WTC11 (cell line): Measurements from ENCODE around the gene SLC35A3. TPM values are rescaled to one million over a fixed set of nuclear protein-coding genes. Genes with fewer than 3 reads are reported as not detected.

Experiments used
- ATAC-seq: fragments of 200-7000 bp; cut with Tn5 transposase; 2 replicates; pipeline ENCODE4 v1.10.0; 2021; ENCODE audit warnings: mild to moderate bottlenecking, moderate library complexity
- CTCF ChIA-PET: fragments of 300-600 bp; sonication (Branson Sonifier 250); formaldehyde crosslinking; loops from one replicate; lab custom pipeline; 2021; ENCODE audit warnings: antibody characterized with exemption; lab: Charles Lee
- POLR2A ChIA-PET: fragments of 350-600 bp; sonication (Branson Sonifier 250); formaldehyde crosslinking; loops from one replicate; lab custom pipeline; 2021; ENCODE audit warnings: antibody characterized with exemption; lab: Charles Lee
- DNase-seq: peaks from one replicate; pipeline ENCODE4 v3.0.0; 2021; ENCODE audit warnings: low spot score
- H3K27ac Mint-ChIP-seq: 2 replicates; pipeline ENCODE4 v1.8.0; 2021; ENCODE audit warnings: mixed read lengths
- H3K27me3 Mint-ChIP-seq: 2 replicates; pipeline ENCODE4 v1.8.0; 2021; ENCODE audit warnings: low read depth, mild to moderate bottlenecking, moderate library complexity, mixed read lengths
- H3K36me3 Mint-ChIP-seq: 2 replicates; pipeline ENCODE4 v1.8.0; 2021; ENCODE audit warnings: mixed read lengths
- H3K4me1 Mint-ChIP-seq: 2 replicates; pipeline ENCODE4 v1.8.0; 2022; ENCODE audit warnings: mixed read lengths
- H3K4me3 Mint-ChIP-seq: 2 replicates; pipeline ENCODE4 v1.8.0; 2021; ENCODE audit warnings: mild to moderate bottlenecking, moderate library complexity, mixed read lengths
- H3K9me3 Mint-ChIP-seq: 2 replicates; pipeline ENCODE4 v1.8.0; 2021; ENCODE audit warnings: mixed read lengths
- ARID4B ChIP-seq: sonication (generic); formaldehyde crosslinking; IDR thresholded peaks from 2 replicates; pipeline ENCODE4 v1.8.0; 2023; ENCODE audit warnings: missing genetic modification reagents, mild to moderate bottlenecking, borderline replicate concordance
- ATF1 ChIP-seq: sonication (generic); formaldehyde crosslinking; IDR thresholded peaks from 2 replicates; pipeline ENCODE4 v1.8.1; 2023; ENCODE audit warnings: mild to moderate bottlenecking, moderate library complexity, missing genetic modification reagents
- ESRRA ChIP-seq: sonication (generic); formaldehyde crosslinking; IDR thresholded peaks from 2 replicates; pipeline ENCODE4 v1.8.1; 2022; ENCODE audit warnings: mild to moderate bottlenecking, missing genetic modification reagents, borderline replicate concordance
- FOXJ3 ChIP-seq: sonication (generic); formaldehyde crosslinking; IDR thresholded peaks from 2 replicates; pipeline ENCODE4 v1.9.0; 2021; ENCODE audit warnings: missing genetic modification reagents, mild to moderate bottlenecking, borderline replicate concordance
- NR1H2 ChIP-seq: sonication (generic); formaldehyde crosslinking; IDR thresholded peaks from 2 replicates; pipeline ENCODE4 v1.9.0; 2021; ENCODE audit warnings: mild to moderate bottlenecking, moderate library complexity, missing genetic modification reagents
- TP53 ChIP-seq: sonication (generic); formaldehyde crosslinking; IDR thresholded peaks from 2 replicates; pipeline ENCODE4 v1.8.1; 2023; ENCODE audit warnings: mild to moderate bottlenecking, missing genetic modification reagents
- ZBTB21 ChIP-seq: sonication (generic); formaldehyde crosslinking; IDR thresholded peaks from 2 replicates; pipeline ENCODE4 v1.8.1; 2023; ENCODE audit warnings: mild to moderate bottlenecking, missing genetic modification reagents, borderline replicate concordance
- ZNF219 ChIP-seq: sonication (generic); formaldehyde crosslinking; IDR thresholded peaks from 2 replicates; pipeline ENCODE4 v1.8.0; 2023; ENCODE audit warnings: missing genetic modification reagents, mild to moderate bottlenecking, borderline replicate concordance
- ZNF232 ChIP-seq: sonication (generic); formaldehyde crosslinking; IDR thresholded peaks from 2 replicates; pipeline ENCODE4 v1.8.0; 2022; ENCODE audit warnings: mild to moderate bottlenecking, missing genetic modification reagents
- total RNA-seq: library from RNA; stranded (reverse); gene quantifications from 3 replicates; pipeline ENCODE4 v1.2.3, GENCODE V29; 2021
- TF ChIP-seq, protein P1 (sequence below): sonication (generic); formaldehyde crosslinking; IDR thresholded peaks from 2 replicates; pipeline ENCODE4 v1.8.1; 2022; ENCODE audit warnings: low read depth, mild to moderate bottlenecking, moderate library complexity, missing genetic modification reagents, borderline replicate concordance
- TF ChIP-seq, protein P2 (sequence below): sonication (generic); formaldehyde crosslinking; IDR thresholded peaks from 2 replicates; pipeline ENCODE4 v1.8.1; 2022; ENCODE audit warnings: missing genetic modification reagents, borderline replicate concordance
- TF ChIP-seq, protein P3 (sequence below): sonication (generic); formaldehyde crosslinking; IDR thresholded peaks from 2 replicates; pipeline ENCODE4 v1.8.1; 2023; ENCODE audit warnings: mild to moderate bottlenecking, missing genetic modification reagents

The SLC35A3 gene
- total RNA-seq, 1 experiment from 2014 or later, result 14.5 TPM

DNA sequence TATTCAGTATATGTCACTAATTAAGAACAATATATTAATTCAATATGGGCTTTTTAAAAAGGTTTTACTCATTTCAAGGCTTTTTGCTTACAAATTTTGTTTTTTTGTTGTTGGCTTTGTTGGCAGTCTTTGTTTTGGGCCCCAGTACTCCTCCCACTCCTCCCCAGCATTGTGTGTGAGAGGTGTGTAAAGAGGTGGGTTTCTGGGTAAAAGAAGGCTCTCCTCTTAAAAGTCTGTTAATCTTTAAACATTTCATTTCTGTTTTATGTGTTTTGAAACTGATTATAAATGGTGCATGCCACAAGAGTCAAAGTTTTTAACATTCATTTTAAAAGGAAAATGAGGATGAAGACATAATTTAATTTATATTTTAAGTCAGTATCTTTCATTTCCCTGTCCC is 83.3 kb downstream of the SLC35A3 start (continued):
- TF ChIP-seq ESRRA (CRISPR knock-in tag), result no peak
- no peak for TF ChIP-seq NR1H2 (CRISPR knock-in tag)
- TF ChIP-seq ARID4B (CRISPR knock-in tag), result no peak
- TF ChIP-seq TP53 (CRISPR knock-in tag), result no peak
- TF ChIP-seq, all 79 proteins: peak for 0

GRCh38 chr1:100053727-100054126 is 83.9 kb downstream of the SLC35A3 start:
- H3K27ac Mint-ChIP-seq, result no peak overlapping the region
- ChIA-PET CTCF (no interaction called here), POLR2A (no interaction called here)
- H3K4me1 Mint-ChIP-seq, result peaks cover 14% of the 10 kb centered on the region
- H3K27me3 Mint-ChIP-seq, result no peaks in the 10 kb centered on the region
- no peaks in the 10 kb centered on the region for H3K9me3 Mint-ChIP-seq
- DNase-seq (no peak), ATAC-seq (no peak)
- TF ChIP-seq, protein P1, sequence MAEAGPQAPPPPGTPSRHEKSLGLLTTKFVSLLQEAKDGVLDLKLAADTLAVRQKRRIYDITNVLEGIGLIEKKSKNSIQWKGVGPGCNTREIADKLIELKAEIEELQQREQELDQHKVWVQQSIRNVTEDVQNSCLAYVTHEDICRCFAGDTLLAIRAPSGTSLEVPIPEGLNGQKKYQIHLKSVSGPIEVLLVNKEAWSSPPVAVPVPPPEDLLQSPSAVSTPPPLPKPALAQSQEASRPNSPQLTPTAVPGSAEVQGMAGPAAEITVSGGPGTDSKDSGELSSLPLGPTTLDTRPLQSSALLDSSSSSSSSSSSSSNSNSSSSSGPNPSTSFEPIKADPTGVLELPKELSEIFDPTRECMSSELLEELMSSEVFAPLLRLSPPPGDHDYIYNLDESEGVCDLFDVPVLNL, result no peak
- no peak overlapping the region for H3K4me3 Mint-ChIP-seq
- peaks cover 3% of the 10 kb centered on the region; the same call in 1 of the 2 replicates for H3K36me3 Mint-ChIP-seq

GRCh38 chr1:100061681-100062080 is 91.9 kb downstream of the SLC35A3 start:
- Mint-ChIP-seq H3K9me3 (no peaks in the 10 kb centered on the region), H3K4me1 (no peaks in the 10 kb centered on the region), H3K27ac (no peak overlapping the region), H3K36me3 (peaks cover 31% of the 10 kb centered on the region), H3K27me3 (no peaks in the 10 kb centered on the region), H3K4me3 (no peak overlapping the region)
- TF ChIP-seq ZNF232 (CRISPR knock-in tag), result no peak
- TF ChIP-seq FOXJ3, result no peak
- no peak for TF ChIP-seq ATF1 (CRISPR knock-in tag)
- TF ChIP-seq, protein P2, sequence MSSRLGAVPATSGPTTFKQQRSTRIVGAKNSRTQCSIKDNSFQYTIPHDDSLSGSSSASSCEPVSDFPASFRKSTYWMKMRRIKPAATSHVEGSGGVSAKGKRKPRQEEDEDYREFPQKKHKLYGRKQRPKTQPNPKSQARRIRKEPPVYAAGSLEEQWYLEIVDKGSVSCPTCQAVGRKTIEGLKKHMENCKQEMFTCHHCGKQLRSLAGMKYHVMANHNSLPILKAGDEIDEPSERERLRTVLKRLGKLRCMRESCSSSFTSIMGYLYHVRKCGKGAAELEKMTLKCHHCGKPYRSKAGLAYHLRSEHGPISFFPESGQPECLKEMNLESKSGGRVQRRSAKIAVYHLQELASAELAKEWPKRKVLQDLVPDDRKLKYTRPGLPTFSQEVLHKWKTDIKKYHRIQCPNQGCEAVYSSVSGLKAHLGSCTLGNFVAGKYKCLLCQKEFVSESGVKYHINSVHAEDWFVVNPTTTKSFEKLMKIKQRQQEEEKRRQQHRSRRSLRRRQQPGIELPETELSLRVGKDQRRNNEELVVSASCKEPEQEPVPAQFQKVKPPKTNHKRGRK (CRISPR knock-in tag), result no peak
- TF ChIP-seq, protein P3, sequence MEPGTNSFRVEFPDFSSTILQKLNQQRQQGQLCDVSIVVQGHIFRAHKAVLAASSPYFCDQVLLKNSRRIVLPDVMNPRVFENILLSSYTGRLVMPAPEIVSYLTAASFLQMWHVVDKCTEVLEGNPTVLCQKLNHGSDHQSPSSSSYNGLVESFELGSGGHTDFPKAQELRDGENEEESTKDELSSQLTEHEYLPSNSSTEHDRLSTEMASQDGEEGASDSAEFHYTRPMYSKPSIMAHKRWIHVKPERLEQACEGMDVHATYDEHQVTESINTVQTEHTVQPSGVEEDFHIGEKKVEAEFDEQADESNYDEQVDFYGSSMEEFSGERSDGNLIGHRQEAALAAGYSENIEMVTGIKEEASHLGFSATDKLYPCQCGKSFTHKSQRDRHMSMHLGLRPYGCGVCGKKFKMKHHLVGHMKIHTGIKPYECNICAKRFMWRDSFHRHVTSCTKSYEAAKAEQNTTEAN (CRISPR knock-in tag), result no peak
- TF ChIP-seq ZBTB21 (CRISPR knock-in tag), result no peak
- TF ChIP-seq ZNF219 (CRISPR knock-in tag), result no peak
- ChIA-PET CTCF (no interaction called here), POLR2A (no interaction called here)
- ATAC-seq, result no peak
- no peak for DNase-seq
